ENCODE measurements around the gene PXN. TPM values are rescaled to one million over a fixed set of nuclear protein-coding genes. Genes with fewer than 3 reads are reported as not detected.
"Not testable (repeated sequence)": the region's sequence is repeated elsewhere in the genome, so short reads cannot be mapped to it uniquely, and the experiment has no call there.

The PXN gene
- total and polyA plus RNA-seq, 2 experiments from 2014 or later, result 43.8 to 67.9 TPM

GRCh38 chr12:120196363-120196762 lies 69.2 kb downstream of the PXN start:
- Histone ChIP-seq H3K27me3 (no peaks in the 10 kb centered on the region), H3K4me3 (no peak overlapping the region), H3K36me3 (peaks cover 27% of the 10 kb centered on the region), H3K27ac (no peak overlapping the region), H3K4me1 (ENCODE audit: low read depth) (peaks cover 25% of the 10 kb centered on the region), H3K9me3 (ENCODE audit: low read depth) (no peaks in the 10 kb centered on the region)
- DNase-seq (ENCODE audit: low read depth in 1 of 2, low spot score in 1 of 2), result no peak
- TF ChIP-seq CTCF (IDR thresholded peaks at IDR 0.05; ENCODE audit: low read depth, low read length), result no peak

GRCh38 chr12:120194534-120195395 lies 70.8 kb downstream of the PXN start, which contains the start of gene GCN1:
GCN1 (minus strand) TSS chr12:120194715; CDS start chr12:120194697, 18 bp downstream.
- Histone ChIP-seq H3K9me3 (ENCODE audit: low read depth) (no peaks in the 10 kb centered on the region), H3K27me3 (no peaks in the 10 kb centered on the region), H3K27ac (peak within 1 kb of the TSS; percentile 77), H3K36me3 (peaks cover 27% of the 10 kb centered on the region), H3K4me1 (ENCODE audit: low read depth) (peaks cover 20% of the 10 kb centered on the region), H3K4me3 (peak within 1 kb of the TSS; percentile 85)
- no peak for TF ChIP-seq CTCF (IDR thresholded peaks at IDR 0.05; ENCODE audit: low read depth, low read length)
- DNase-seq (ENCODE audit: low read depth in 1 of 2, low spot score in 1 of 2), result peak; percentile 83 to 87

GRCh38 chr12:120194226-120194533 lies 71.3 kb downstream of the PXN start:
- TF ChIP-seq CTCF (IDR thresholded peaks at IDR 0.05; ENCODE audit: low read depth, low read length), result no peak
- peaks cover 21% of the 10 kb centered on the region for H3K36me3 ChIP-seq
- peak overlapping the region; percentile 77 for H3K27ac ChIP-seq
- H3K4me3 ChIP-seq, result peak overlapping the region; percentile 85
- peaks cover 14% of the 10 kb centered on the region for H3K4me1 ChIP-seq (ENCODE audit: low read depth)
- no peak for DNase-seq (ENCODE audit: low read depth in 1 of 2, low spot score in 1 of 2)
- no peaks in the 10 kb centered on the region for H3K9me3 ChIP-seq (ENCODE audit: low read depth)
- no peaks in the 10 kb centered on the region for H3K27me3 ChIP-seq

- peak overlapping the region; percentile 85 for H3K4me3 ChIP-seq
- not testable (repeated sequence) for H3K9me3 ChIP-seq (ENCODE audit: low read depth); DNase-seq (ENCODE audit: low read depth in 1 of 2, low spot score in 1 of 2); H3K27me3 ChIP-seq; H3K27ac ChIP-seq
- H3K4me1 ChIP-seq (ENCODE audit: low read depth), result peaks cover 13% of the 10 kb centered on the region
- peaks cover 22% of the 10 kb centered on the region for H3K36me3 ChIP-seq
These were observed 72.2 kb downstream of the PXN start for GRCh38 chr12:120193286-120193685.

- TF ChIP-seq CTCF (IDR thresholded peaks at IDR 0.05; ENCODE audit: low read depth, low read length), result no peak
- Histone ChIP-seq H3K4me3 (no peak overlapping the region), H3K27me3 (no peaks in the 10 kb centered on the region), H3K36me3 (peaks cover 14% of the 10 kb centered on the region), H3K27ac (no peak overlapping the region), H3K4me1 (ENCODE audit: low read depth) (peaks cover 13% of the 10 kb centered on the region), H3K9me3 (ENCODE audit: low read depth) (no peaks in the 10 kb centered on the region)
- no peak for DNase-seq (ENCODE audit: low read depth in 1 of 2, low spot score in 1 of 2)
These were observed 74.5 kb downstream of the PXN start for GRCh38 chr12:120190985-120191480.

- H3K36me3 ChIP-seq, result peaks cover 19% of the 10 kb centered on the region
- H3K4me3 ChIP-seq, result no peak overlapping the region
- H3K9me3 ChIP-seq (ENCODE audit: low read depth), result no peaks in the 10 kb centered on the region
- TF ChIP-seq CTCF (IDR thresholded peaks at IDR 0.05; ENCODE audit: low read depth, low read length), result no peak
- peaks cover 13% of the 10 kb centered on the region for H3K4me1 ChIP-seq (ENCODE audit: low read depth)
- no peak for DNase-seq (ENCODE audit: low read depth in 1 of 2, low spot score in 1 of 2)
- H3K27ac ChIP-seq, result no peak overlapping the region
- no peaks in the 10 kb centered on the region for H3K27me3 ChIP-seq
These were observed 75.1 kb downstream of the PXN start for GRCh38 chr12:120190386-120190785.

Measured in cardiac muscle cell (in vitro differentiated cells and primary cell).